Prostate gland (tissue), 2 donors: Measurements from ENCODE around the gene ITIH5.

Experiments
- POLR2A ChIP-seq: fragments of 450-650 bp; IDR thresholded peaks from one replicate; pipeline ENCODE4 v1.6.1; 2016; ENCODE audit warnings: antibody characterized with exemption, mild to moderate bottlenecking
- POLR2AphosphoS5 ChIP-seq: sonication (generic); formaldehyde crosslinking; IDR thresholded peaks from one replicate; pipeline ENCODE4 v1.6.1; 2017; ENCODE audit warnings: antibody characterized with exemption
- TF ChIP-seq, protein P1 (sequence below), 4 experiments: fragments of 200-600 bp in 2 of 4; fragments of 450-650 bp in 2 of 4; sonication (generic) in 2 of 4; IDR thresholded peaks; 1 replicate in 3 of 4; 2 replicates in 1 of 4; pipeline ENCODE4 v1.5.1; 2016 to 2019; ENCODE audit warnings: antibody characterized with exemption in 4 of 4, mild to moderate bottlenecking in 2 of 4, moderate library complexity in 2 of 4

DNA sequence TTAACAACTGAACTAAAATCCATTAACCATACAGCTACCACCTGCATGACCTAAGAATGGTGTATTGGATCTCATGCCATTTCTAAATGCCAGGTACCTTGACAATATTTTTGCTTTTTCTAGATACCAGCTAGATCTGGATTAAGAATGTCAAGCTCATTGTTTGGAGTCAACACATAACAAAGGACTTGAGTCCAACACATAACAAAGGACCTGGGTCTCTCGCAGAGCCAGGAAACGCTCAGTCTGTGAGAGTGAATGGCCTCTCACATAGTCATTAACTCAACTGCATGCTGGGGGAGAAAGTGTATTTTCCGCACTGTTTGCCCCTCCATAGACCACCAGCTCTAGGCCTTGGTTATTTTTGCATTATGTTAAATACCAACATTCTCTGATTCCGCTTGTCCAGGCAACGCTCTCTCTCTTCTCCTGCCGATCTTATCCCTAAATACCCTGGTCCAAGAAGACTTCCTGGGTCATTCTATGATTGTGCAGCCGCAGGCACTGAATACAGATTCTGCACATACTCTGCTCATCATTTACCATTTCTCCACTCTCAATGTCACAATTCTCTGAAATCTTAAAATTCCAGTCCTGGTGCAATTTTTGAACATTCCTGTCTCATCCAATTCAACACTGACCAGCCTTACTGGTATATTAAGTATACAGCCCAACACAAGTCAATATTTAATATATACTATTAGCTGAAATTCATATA, 31.2 kb downstream of the ITIH5 start:
- TF ChIP-seq, protein P1, sequence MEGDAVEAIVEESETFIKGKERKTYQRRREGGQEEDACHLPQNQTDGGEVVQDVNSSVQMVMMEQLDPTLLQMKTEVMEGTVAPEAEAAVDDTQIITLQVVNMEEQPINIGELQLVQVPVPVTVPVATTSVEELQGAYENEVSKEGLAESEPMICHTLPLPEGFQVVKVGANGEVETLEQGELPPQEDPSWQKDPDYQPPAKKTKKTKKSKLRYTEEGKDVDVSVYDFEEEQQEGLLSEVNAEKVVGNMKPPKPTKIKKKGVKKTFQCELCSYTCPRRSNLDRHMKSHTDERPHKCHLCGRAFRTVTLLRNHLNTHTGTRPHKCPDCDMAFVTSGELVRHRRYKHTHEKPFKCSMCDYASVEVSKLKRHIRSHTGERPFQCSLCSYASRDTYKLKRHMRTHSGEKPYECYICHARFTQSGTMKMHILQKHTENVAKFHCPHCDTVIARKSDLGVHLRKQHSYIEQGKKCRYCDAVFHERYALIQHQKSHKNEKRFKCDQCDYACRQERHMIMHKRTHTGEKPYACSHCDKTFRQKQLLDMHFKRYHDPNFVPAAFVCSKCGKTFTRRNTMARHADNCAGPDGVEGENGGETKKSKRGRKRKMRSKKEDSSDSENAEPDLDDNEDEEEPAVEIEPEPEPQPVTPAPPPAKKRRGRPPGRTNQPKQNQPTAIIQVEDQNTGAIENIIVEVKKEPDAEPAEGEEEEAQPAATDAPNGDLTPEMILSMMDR (IDR thresholded peaks at IDR 0.05) = no peak
- no peak for TF ChIP-seq POLR2AphosphoS5
- TF ChIP-seq POLR2A = no peak
